HL-60 (cell line): ENCODE measurements around the gene TNRC18.

ENCODE experiments used
- DNase-seq, 2 experiments: peaks; one replicate each; pipeline ENCODE4 v3.0.0-alpha.2; 2010 to 2020; ENCODE audit warnings: low read depth in 1 of 2, low spot score in 1 of 2
- H3K27ac ChIP-seq: fragments of 250-450 bp; sonication (Bioruptor Pico); replicated peaks from 2 replicates; pipeline ENCODE4 v1.5.1; 2020; ENCODE audit warnings: mild to moderate bottlenecking, moderate library complexity
- H3K27me3 ChIP-seq: fragments of 250-450 bp; sonication (Bioruptor Pico); 2 replicates; pipeline ENCODE4 v1.5.1; 2021; ENCODE audit warnings: mild to moderate bottlenecking, moderate library complexity; ENCODE audit not compliant: insufficient read depth, poor library complexity, severe bottlenecking
- H3K4me3 ChIP-seq: replicated peaks from 2 replicates; pipeline ENCODE4 v1.5.1; 2011; ENCODE audit warnings: mild to moderate bottlenecking, control low read depth, low read length; ENCODE audit not compliant: insufficient read depth
- CTCF ChIP-seq: IDR thresholded peaks from one replicate; pipeline ENCODE4 v1.5.1; 2011; ENCODE audit warnings: low read length, control low read depth, inconsistent platforms; ENCODE audit not compliant: insufficient read depth
- GABPA ChIP-seq: IDR thresholded peaks from 2 replicates; pipeline ENCODE4 v1.6.1; 2012; ENCODE audit warnings: low read depth
- POLR2AphosphoS5 ChIP-seq: IDR thresholded peaks from 2 replicates; pipeline ENCODE4 v1.6.1; 2012; ENCODE audit warnings: low read depth
- REST ChIP-seq: IDR thresholded peaks from 2 replicates; pipeline ENCODE4 v1.6.1; 2012; ENCODE audit warnings: low read depth; ENCODE audit not compliant: insufficient replicate concordance
- SPI1 ChIP-seq: IDR thresholded peaks from 2 replicates; pipeline ENCODE4 v1.6.1; 2012; ENCODE audit warnings: low read depth, mild to moderate bottlenecking, borderline replicate concordance

The TNRC18 gene

GRCh38 chr7:5431560-5432015 is 8.0 kb upstream of the TNRC18 start:
- Histone ChIP-seq H3K4me3 (no peak overlapping the region), H3K27me3 (no peaks in the 10 kb centered on the region), H3K27ac (no peak overlapping the region)
- DNase-seq = no peak
- no peak for TF ChIP-seq CTCF
- no peak for TF ChIP-seq REST
- TF ChIP-seq GABPA = no peak
- TF ChIP-seq POLR2AphosphoS5 = no peak; the same call in 1 of the 2 replicates
- TF ChIP-seq SPI1 = no peak

- Histone ChIP-seq H3K4me3 (no peak overlapping the region), H3K27me3 (no peaks in the 10 kb centered on the region), H3K27ac (peak overlapping the region; percentile 97)
- TF ChIP-seq CTCF (no peak), GABPA (no peak), SPI1 (no peak), POLR2AphosphoS5 (no peak), REST (no peak)
- DNase-seq = no peak
These were observed 6.9 kb upstream of the TNRC18 start for GRCh38 chr7:5430612-5430947.

- H3K27me3 ChIP-seq = no peaks in the 10 kb centered on the region
- TF ChIP-seq GABPA = no peak
- no peak for TF ChIP-seq SPI1
- TF ChIP-seq POLR2AphosphoS5 = no peak
- no peak for TF ChIP-seq CTCF
- no peak for TF ChIP-seq REST
- DNase-seq = peak in 1 of 2 experiments; percentile 56
- H3K4me3 ChIP-seq = peak overlapping the region; percentile 68
- H3K27ac ChIP-seq = peak overlapping the region; percentile 97
These were observed 6.4 kb upstream of the TNRC18 start for GRCh38 chr7:5429857-5430611.
